ENCODE results near the gene TANGO6.

TANGO6 gene

GRCh38 chr16:68999114-68999513 is 155.8 kb downstream of the TANGO6 start:
- H3K27me3 ChIP-seq (ENCODE audit: control insufficient read depth in 1 of 2, insufficient read depth in 1 of 2, low read length in 2 of 2), result no peaks in the 10 kb centered on the region
- H2BK5ac ChIP-seq (ENCODE audit: low read depth, low read length, poor library complexity, severe bottlenecking), result no peak overlapping the region
- H3K27ac ChIP-seq (ENCODE audit: low read length, poor library complexity, severe bottlenecking), result no peak overlapping the region
- no peaks in the 10 kb centered on the region for H3K79me1 ChIP-seq (replicated peaks; ENCODE audit: low read length, poor library complexity, severe bottlenecking)
- peaks cover 11% of the 10 kb centered on the region for H3K9me3 ChIP-seq (ENCODE audit: control insufficient read depth, low read length)
- no peak overlapping the region for H3K18ac ChIP-seq (ENCODE audit: low read depth in 1 of 2, low read length in 2 of 2)
- H4K8ac ChIP-seq (ENCODE audit: low read length), result no peak overlapping the region
- H2BK15ac ChIP-seq (ENCODE audit: low read depth, poor library complexity, severe bottlenecking), result no peak overlapping the region
- H2BK12ac ChIP-seq (ENCODE audit: low read length in 2 of 2), result no peak overlapping the region
- H3K9ac ChIP-seq (ENCODE audit: low read length), result no peak overlapping the region
- no peaks in the 10 kb centered on the region for H3K36me3 ChIP-seq (ENCODE audit: control insufficient read depth in 1 of 2, insufficient read depth in 2 of 2, low read depth in 1 of 2, low read length in 2 of 2)
- no peak overlapping the region for H3K4me2 ChIP-seq (ENCODE audit: low read length, poor library complexity, severe bottlenecking)
- H4K91ac ChIP-seq (ENCODE audit: low read length), result no peak overlapping the region
- 100% methylated on average over 1 of the region's 1 CpG for WGBS
- H3K4me1 ChIP-seq (ENCODE audit: control insufficient read depth, insufficient read depth, low read depth, low read length), result peaks cover 5% of the 10 kb centered on the region
- no peak overlapping the region for H3K4ac ChIP-seq (ENCODE audit: low read depth in 1 of 2, low read length in 2 of 2)
- no peak for DNase-seq
- no peak overlapping the region for H2AFZ ChIP-seq (ENCODE audit: low read depth, low read length)
- H2BK120ac ChIP-seq (ENCODE audit: low read depth, low read length), result no peak overlapping the region
- H3K4me3 ChIP-seq (ENCODE audit: insufficient read depth in 1 of 2, low read depth in 1 of 2, low read length in 2 of 2), result no peak overlapping the region
- H3K14ac ChIP-seq (ENCODE audit: low read length in 2 of 2), result no peak overlapping the region
- no peak overlapping the region for H2AK5ac ChIP-seq (ENCODE audit: low read length, severe bottlenecking)
- H3K23ac ChIP-seq (ENCODE audit: low read length in 2 of 2), result no peak overlapping the region

GRCh38 chr16:69003500-69003899 is 160.2 kb downstream of the TANGO6 start:
- H2BK5ac ChIP-seq (ENCODE audit: low read depth, low read length, poor library complexity, severe bottlenecking), result no peak overlapping the region
- no peak overlapping the region for H3K4ac ChIP-seq (ENCODE audit: low read depth in 1 of 2, low read length in 2 of 2)
- H2AFZ ChIP-seq (ENCODE audit: low read depth, low read length), result no peak overlapping the region
- H2AK5ac ChIP-seq (ENCODE audit: low read length, severe bottlenecking), result no peak overlapping the region
- H3K23ac ChIP-seq (ENCODE audit: low read length in 2 of 2), result no peak overlapping the region
- no peak overlapping the region for H2BK15ac ChIP-seq (ENCODE audit: low read depth, poor library complexity, severe bottlenecking)
- no peaks in the 10 kb centered on the region for H3K27me3 ChIP-seq (ENCODE audit: control insufficient read depth in 1 of 2, insufficient read depth in 1 of 2, low read length in 2 of 2)
- no peak overlapping the region for H3K18ac ChIP-seq (ENCODE audit: low read depth in 1 of 2, low read length in 2 of 2)
- H3K79me1 ChIP-seq (replicated peaks; ENCODE audit: low read length, poor library complexity, severe bottlenecking), result peaks cover under 1% of the 10 kb centered on the region
- H3K4me1 ChIP-seq (ENCODE audit: control insufficient read depth, insufficient read depth, low read depth, low read length), result no peaks in the 10 kb centered on the region
- H4K8ac ChIP-seq (ENCODE audit: low read length), result no peak overlapping the region
- H3K36me3 ChIP-seq (ENCODE audit: control insufficient read depth in 1 of 2, insufficient read depth in 2 of 2, low read depth in 1 of 2, low read length in 2 of 2), result no peaks in the 10 kb centered on the region
- no peak overlapping the region for H3K9ac ChIP-seq (ENCODE audit: low read length)
- DNase-seq, result no peak
- H3K4me3 ChIP-seq (ENCODE audit: insufficient read depth in 1 of 2, low read depth in 1 of 2, low read length in 2 of 2), result no peak overlapping the region
- no peak overlapping the region for H4K91ac ChIP-seq (ENCODE audit: low read length)
- H3K4me2 ChIP-seq (ENCODE audit: low read length, poor library complexity, severe bottlenecking), result no peak overlapping the region
- no peak overlapping the region for H2BK120ac ChIP-seq (ENCODE audit: low read depth, low read length)
- H3K27ac ChIP-seq (ENCODE audit: low read length, poor library complexity, severe bottlenecking), result no peak overlapping the region
- no peak overlapping the region for H2BK12ac ChIP-seq (ENCODE audit: low read length in 2 of 2)
- WGBS, result no CpG with 5 or more reads among the region's 1 CpG
- H3K9me3 ChIP-seq (ENCODE audit: control insufficient read depth, low read length), result peaks cover 11% of the 10 kb centered on the region
- no peak overlapping the region for H3K14ac ChIP-seq (ENCODE audit: low read length in 2 of 2)

- Histone ChIP-seq H3K27ac (ENCODE audit: low read length, poor library complexity, severe bottlenecking) (no peak overlapping the region), H3K9ac (ENCODE audit: low read length) (no peak overlapping the region), H2BK5ac (ENCODE audit: low read depth, low read length, poor library complexity, severe bottlenecking) (no peak overlapping the region), H4K8ac (ENCODE audit: low read length) (no peak overlapping the region), H2BK15ac (ENCODE audit: low read depth, poor library complexity, severe bottlenecking) (no peak overlapping the region), H4K91ac (ENCODE audit: low read length) (no peak overlapping the region), H3K18ac (ENCODE audit: low read depth in 1 of 2, low read length in 2 of 2) (no peak overlapping the region), H3K36me3 (ENCODE audit: control insufficient read depth in 1 of 2, insufficient read depth in 2 of 2, low read depth in 1 of 2, low read length in 2 of 2) (no peaks in the 10 kb centered on the region), H2AK5ac (ENCODE audit: low read length, severe bottlenecking) (no peak overlapping the region), H3K4me3 (ENCODE audit: insufficient read depth in 1 of 2, low read depth in 1 of 2, low read length in 2 of 2) (no peak overlapping the region), H3K27me3 (ENCODE audit: control insufficient read depth in 1 of 2, insufficient read depth in 1 of 2, low read length in 2 of 2) (no peaks in the 10 kb centered on the region), H3K4ac (ENCODE audit: low read depth in 1 of 2, low read length in 2 of 2) (no peak overlapping the region), H3K9me3 (ENCODE audit: control insufficient read depth, low read length) (peaks cover 11% of the 10 kb centered on the region), H3K23ac (ENCODE audit: low read length in 2 of 2) (no peak overlapping the region), H2BK12ac (ENCODE audit: low read length in 2 of 2) (no peak overlapping the region), H3K4me2 (ENCODE audit: low read length, poor library complexity, severe bottlenecking) (no peak overlapping the region), H3K4me1 (ENCODE audit: control insufficient read depth, insufficient read depth, low read depth, low read length) (no peaks in the 10 kb centered on the region), H2BK120ac (ENCODE audit: low read depth, low read length) (no peak overlapping the region), H2AFZ (ENCODE audit: low read depth, low read length) (no peak overlapping the region), H3K14ac (ENCODE audit: low read length in 2 of 2) (no peak overlapping the region), H3K79me1 (replicated peaks; ENCODE audit: low read length, poor library complexity, severe bottlenecking) (peaks cover 2% of the 10 kb centered on the region)
- WGBS, result 97% methylated on average over 5 of the region's 5 CpGs
- DNase-seq, result no peak
Measured at GRCh38 chr16:69005641-69006355, 162.5 kb downstream of the TANGO6 start.

- DNase-seq, result no peak
- Histone ChIP-seq H3K27ac (ENCODE audit: low read length, poor library complexity, severe bottlenecking) (no peak overlapping the region), H3K4ac (ENCODE audit: low read depth in 1 of 2, low read length in 2 of 2) (no peak overlapping the region), H3K9me3 (ENCODE audit: control insufficient read depth, low read length) (no peaks in the 10 kb centered on the region), H3K36me3 (ENCODE audit: control insufficient read depth in 1 of 2, insufficient read depth in 2 of 2, low read depth in 1 of 2, low read length in 2 of 2) (peaks cover 0 to 4% of the 10 kb centered on the region in 2 experiments), H2BK5ac (ENCODE audit: low read depth, low read length, poor library complexity, severe bottlenecking) (no peak overlapping the region), H2BK120ac (ENCODE audit: low read depth, low read length) (no peak overlapping the region), H3K14ac (ENCODE audit: low read length in 2 of 2) (no peak overlapping the region), H3K18ac (ENCODE audit: low read depth in 1 of 2, low read length in 2 of 2) (no peak overlapping the region), H3K4me3 (ENCODE audit: insufficient read depth in 1 of 2, low read depth in 1 of 2, low read length in 2 of 2) (no peak overlapping the region), H2BK12ac (ENCODE audit: low read length in 2 of 2) (no peak overlapping the region), H3K9ac (ENCODE audit: low read length) (no peak overlapping the region), H3K79me1 (replicated peaks; ENCODE audit: low read length, poor library complexity, severe bottlenecking) (peaks cover 2% of the 10 kb centered on the region), H2AK5ac (ENCODE audit: low read length, severe bottlenecking) (no peak overlapping the region), H3K23ac (ENCODE audit: low read length in 2 of 2) (no peak overlapping the region), H4K91ac (ENCODE audit: low read length) (no peak overlapping the region), H3K4me2 (ENCODE audit: low read length, poor library complexity, severe bottlenecking) (no peak overlapping the region), H4K8ac (ENCODE audit: low read length) (no peak overlapping the region), H3K4me1 (ENCODE audit: control insufficient read depth, insufficient read depth, low read depth, low read length) (no peaks in the 10 kb centered on the region), H3K27me3 (ENCODE audit: control insufficient read depth in 1 of 2, insufficient read depth in 1 of 2, low read length in 2 of 2) (no peaks in the 10 kb centered on the region), H2BK15ac (ENCODE audit: low read depth, poor library complexity, severe bottlenecking) (no peak overlapping the region), H2AFZ (ENCODE audit: low read depth, low read length) (no peak overlapping the region)
Measured at GRCh38 chr16:69012906-69013305, 169.6 kb downstream of the TANGO6 start.

All from mesenchymal stem cell (in vitro differentiated cells and primary cell).